ENCODE data around the gene KLHL5.
"Not testable (repeated sequence)": the region's sequence is repeated elsewhere in the genome, so short reads cannot be mapped to it uniquely, and the experiment has no call there.

The KLHL5 gene

DNA sequence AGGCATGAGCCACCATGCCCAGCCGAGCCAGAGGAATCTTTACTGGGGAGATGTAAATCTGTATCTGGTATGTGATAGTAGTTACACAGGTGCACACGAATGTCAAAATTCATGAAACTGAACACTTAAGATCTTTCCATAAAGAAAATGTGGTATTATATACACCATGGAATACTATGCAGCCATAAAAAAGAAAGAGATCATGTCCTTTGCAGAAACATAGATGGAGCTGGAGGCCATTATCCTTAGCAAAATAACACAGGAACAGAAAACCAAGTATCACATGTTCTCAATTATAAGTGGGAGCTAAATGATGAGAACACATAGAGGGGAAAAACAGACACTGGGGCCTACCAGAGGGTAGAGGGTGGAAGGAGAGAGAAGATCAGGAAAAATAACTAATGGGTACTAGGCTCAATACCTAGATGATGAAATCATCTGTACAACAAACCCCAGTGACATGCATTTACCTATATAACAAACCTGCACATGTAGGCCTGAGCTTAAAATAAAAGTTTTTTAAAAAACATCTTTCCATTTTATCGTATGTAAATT is 37.6 kb upstream of the KLHL5 start:
- no peak overlapping the region for H3K4me3 ChIP-seq (ENCODE audit: low read depth, low read length)
- no peak for DNase-seq (ENCODE audit: low read depth)
- TF ChIP-seq CTCF (IDR thresholded peaks at IDR 0.05; ENCODE audit: control insufficient read depth, extremely low read depth, insufficient read depth) = no peak

DNA sequence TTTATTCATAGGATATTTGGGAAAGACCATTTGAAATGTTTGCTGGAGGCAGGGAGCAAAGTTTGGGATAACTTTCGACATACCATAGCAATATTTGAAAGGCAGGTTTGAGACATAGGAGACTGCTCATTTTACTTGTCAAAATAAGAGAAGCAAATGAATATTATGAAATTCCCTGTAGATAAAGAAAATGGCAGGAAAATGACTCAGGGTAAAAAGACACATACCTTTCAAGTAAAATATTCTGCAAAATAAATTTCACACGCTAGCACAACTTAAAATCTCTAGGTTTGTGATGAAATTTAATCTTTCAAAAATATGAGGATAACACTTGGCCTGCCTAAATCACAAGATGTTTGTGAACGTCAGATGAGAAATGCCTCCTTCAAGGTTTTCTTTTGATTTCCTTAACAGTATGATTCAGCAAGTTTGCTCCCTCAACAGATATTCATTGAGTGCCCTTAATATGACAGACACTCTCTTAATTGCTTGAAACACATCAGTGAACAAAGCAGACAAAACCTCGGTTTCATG is 36.4 kb upstream of the KLHL5 start:
- no peak for DNase-seq (ENCODE audit: low read depth)
- no peak for TF ChIP-seq CTCF (IDR thresholded peaks at IDR 0.05; ENCODE audit: control insufficient read depth, extremely low read depth, insufficient read depth)
- no peak overlapping the region for H3K4me3 ChIP-seq (ENCODE audit: low read depth, low read length)

DNA sequence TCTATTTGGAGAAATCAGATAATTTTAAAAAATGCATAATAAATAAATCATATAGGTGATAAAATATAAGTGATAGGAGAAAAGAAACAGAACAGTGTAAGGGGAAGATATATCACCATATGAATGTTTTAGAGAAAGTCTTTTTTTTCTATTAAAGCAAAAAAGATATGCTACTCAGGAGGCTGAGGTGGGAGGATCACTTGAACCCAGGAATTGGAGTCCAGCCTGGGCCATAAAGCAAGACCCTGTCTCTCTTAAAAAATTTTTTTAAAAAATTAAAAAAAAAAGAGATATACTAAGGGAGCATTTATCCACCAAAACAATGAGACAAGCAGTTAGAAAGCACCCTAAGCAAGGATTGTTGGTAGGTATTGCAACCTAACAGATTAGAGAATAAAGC is 35.9 kb upstream of the KLHL5 start:
- TF ChIP-seq CTCF (IDR thresholded peaks at IDR 0.05; ENCODE audit: control insufficient read depth, extremely low read depth, insufficient read depth) = no peak
- H3K4me3 ChIP-seq (ENCODE audit: low read depth, low read length) = no peak overlapping the region
- DNase-seq (ENCODE audit: low read depth) = no peak

GRCh38 chr4:39029752-39030694 is 32.0 kb upstream of the KLHL5 start:
- no peak for DNase-seq (ENCODE audit: low read depth)
- no peak for TF ChIP-seq CTCF (IDR thresholded peaks at IDR 0.05; ENCODE audit: control insufficient read depth, extremely low read depth, insufficient read depth)
- H3K4me3 ChIP-seq (ENCODE audit: low read depth, low read length) = no peak overlapping the region

DNA sequence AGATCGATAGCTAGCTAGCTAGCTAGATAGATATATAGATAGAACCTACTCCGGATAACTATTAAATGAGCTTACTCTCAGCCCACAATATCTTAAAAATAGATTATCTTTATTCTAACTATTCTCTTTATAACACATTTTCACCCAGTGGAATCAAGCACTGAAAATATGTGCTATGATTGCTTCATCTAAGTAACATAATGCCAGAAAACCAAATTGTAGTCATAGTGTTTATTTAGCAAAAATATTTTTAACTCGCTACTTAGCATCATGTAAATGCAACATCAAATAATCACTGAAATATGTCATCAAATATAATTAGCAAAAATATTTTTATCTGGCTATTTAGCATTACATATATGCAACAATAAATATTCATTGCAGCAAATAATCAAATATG is 31.3 kb upstream of the KLHL5 start:
- H3K4me3 ChIP-seq (ENCODE audit: low read depth, low read length) = no peak overlapping the region
- TF ChIP-seq CTCF (IDR thresholded peaks at IDR 0.05; ENCODE audit: control insufficient read depth, extremely low read depth, insufficient read depth) = no peak
- no peak for DNase-seq (ENCODE audit: low read depth)

GRCh38 chr4:39031590-39032020 is 30.4 kb upstream of the KLHL5 start:
- not testable (repeated sequence) for H3K4me3 ChIP-seq (ENCODE audit: low read depth, low read length); DNase-seq (ENCODE audit: low read depth)

DNA sequence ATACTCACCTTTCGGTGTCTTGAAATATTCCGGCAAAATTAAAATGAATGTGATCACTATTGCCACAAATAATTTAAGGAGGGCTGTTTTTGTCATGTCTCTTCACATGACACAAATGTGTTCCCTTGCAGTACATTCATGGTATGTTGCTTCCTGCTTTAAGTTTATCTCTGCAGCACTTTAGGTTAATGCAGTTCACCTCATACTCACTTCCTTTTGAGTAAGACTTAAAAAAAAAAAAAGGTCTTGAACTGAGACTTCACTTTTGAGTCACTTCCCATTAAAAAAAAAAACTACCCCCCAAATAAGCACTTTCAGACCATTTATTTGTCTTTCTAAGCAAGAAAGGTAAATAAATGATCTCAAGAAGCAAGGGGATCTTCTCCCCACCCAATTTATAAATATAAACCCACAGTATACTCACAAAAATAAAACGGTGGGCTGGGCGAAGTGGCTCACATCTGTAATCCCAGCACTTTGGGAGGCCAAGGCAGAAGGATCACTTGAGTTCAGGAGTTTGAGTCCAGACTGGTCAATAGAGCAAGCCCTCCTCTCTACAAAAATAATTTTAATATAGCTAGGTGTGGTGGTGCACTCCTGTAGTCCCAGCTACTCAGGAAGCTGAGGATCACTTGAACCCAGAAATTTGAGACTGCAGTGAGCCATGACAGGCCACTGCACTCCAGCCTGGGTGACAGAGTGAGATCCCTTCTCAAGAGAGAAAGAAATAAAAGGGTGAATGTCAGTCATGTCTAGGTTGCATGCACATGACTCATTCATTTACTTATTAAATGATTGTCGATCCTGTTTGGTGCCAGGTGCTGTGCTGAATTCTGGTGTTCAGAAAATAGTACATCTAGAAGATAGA is 29.6 kb upstream of the KLHL5 start, which contains the start of gene TMEM156:
Gene TMEM156, minus strand, starts transcription at position 192 of the 868 bp plus-strand sequence. Its CDS starts 96 bp downstream, at position 96.
- no peak for DNase-seq (ENCODE audit: low read depth)
- TF ChIP-seq CTCF (IDR thresholded peaks at IDR 0.05; ENCODE audit: control insufficient read depth, extremely low read depth, insufficient read depth) = no peak

More for the DNA sequence above, 29.6 kb upstream of the KLHL5 start, which contains the start of gene TMEM156:
- H3K4me3 ChIP-seq (ENCODE audit: low read depth, low read length) = no peak within 1 kb of the TSS
